T-helper 9 cell (primary cell): ENCODE results near the gene PRKG1.

ENCODE experiments used
- DNase-seq: peaks from one replicate; pipeline ENCODE4 v3.0.0-alpha.2; 2020

PRKG1 gene

DNA sequence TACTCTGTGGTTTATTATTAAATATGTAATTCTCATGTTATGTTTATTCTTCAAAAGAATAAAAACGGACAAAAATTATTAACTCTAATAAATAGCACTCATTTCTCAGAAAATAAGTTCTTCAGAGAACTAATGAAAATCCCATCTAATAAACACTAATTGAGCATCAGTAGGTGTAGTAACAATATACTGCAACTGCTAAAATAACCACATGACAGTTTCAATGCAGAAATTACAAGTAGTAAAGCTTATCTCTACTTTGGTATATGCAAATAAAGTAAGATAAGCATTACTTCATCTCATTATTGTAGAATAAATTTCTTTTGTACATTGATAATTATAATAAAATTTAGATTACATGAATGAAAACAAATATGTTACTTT lies 1183.4 kb downstream of the PRKG1 start:
- DNase-seq = no peak

GRCh38 chr10:52258799-52259425 lies 1184.6 kb downstream of the PRKG1 start:
- DNase-seq = no peak

DNA sequence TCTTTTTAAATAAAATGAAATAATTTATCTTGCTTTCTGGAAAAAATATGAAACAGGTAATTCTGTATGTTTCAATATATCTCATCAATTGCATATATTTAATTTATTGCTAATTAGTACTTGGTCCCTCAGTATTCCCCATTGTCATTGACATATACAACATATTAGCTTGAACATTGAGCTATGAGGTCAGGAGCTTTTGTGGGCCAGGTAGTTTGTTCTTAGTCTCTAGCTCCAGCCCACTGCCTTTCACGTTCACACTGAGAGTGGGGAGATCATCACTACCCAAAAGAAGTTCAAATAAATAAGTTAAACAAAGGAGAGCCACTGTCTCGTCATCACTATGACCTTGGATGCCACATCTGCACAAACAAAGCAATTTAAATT lies 1185.1 kb downstream of the PRKG1 start:
- DNase-seq = no peak

DNA sequence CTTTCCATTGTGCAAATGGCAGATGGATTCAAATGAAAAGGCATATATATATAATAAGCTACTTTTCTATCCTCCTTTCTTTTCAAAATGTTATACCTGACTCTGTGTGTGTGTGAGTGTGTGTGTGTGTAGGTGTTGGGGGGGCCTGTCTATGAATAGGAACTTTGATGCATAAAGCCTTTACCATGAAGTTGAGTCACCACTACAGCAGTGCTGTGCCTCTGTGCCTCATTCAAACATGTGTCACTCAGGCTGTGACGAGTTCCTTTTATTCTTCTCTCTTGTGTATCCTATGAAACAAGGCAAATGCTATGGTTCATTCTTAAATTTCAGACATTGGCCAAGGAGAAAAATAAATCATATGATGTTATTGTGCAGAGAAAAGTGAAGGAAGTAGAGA lies 1187.1 kb downstream of the PRKG1 start:
- DNase-seq = no peak

DNA sequence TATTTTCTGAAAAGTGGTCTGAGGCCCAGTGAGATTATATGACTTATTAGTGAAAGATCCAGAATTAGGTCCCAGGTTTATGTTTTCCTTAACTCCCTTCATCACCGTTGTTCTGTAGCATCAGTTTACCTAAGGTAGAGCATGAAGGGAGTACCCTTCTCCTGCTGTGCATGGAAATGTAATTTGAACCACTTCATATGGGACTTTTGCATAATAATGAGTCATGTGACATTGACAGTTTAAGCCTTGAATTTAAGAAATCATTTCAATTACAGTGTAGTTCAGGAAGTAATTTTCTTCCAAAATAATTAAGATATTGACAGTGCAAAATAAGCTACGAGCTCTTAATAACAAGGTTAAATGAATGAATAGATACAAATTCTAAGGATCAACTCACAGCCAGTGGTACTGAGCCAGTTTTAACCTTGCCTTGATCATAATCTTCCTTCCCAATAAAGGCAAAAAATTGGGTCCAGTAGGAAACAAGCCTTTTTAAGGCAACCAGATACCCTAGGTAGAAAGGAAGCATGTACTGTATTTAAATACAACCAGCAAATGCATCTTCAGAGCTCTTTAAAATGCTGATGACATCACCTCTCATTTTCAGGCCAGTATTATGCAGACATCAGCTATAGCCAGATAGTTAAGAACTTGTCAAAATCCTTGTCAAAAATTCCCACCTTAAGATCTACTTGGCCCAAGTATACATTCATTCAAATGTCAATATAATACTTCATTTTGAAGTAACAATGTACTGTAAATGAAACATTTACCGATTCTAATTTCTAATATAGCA lies 1191.0 kb downstream of the PRKG1 start:
- DNase-seq = no peak

DNA sequence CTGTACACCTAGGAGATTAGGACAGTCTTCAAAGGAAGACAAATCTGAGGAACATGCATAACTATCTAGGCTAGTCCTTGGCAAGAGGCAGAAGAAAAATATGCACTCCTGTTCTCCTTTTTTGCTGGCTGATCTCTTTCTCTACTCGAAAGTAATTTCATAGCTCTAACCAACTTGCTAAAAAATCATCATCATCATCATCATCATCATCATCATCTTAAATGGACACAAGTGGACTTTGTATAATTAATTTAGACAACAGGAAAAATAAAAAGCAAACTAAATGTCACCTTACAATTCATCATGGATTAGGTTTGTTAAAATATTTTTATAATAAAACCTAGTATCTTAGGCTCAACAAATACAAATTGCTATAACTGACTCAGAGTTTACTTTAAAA lies 1192.6 kb downstream of the PRKG1 start:
- no peak for DNase-seq

- no peak for DNase-seq
These were observed 1194.5 kb downstream of the PRKG1 start for GRCh38 chr10:52268790-52269189.

GRCh38 chr10:52269233-52269632 lies 1194.9 kb downstream of the PRKG1 start:
- DNase-seq = no peak

DNA sequence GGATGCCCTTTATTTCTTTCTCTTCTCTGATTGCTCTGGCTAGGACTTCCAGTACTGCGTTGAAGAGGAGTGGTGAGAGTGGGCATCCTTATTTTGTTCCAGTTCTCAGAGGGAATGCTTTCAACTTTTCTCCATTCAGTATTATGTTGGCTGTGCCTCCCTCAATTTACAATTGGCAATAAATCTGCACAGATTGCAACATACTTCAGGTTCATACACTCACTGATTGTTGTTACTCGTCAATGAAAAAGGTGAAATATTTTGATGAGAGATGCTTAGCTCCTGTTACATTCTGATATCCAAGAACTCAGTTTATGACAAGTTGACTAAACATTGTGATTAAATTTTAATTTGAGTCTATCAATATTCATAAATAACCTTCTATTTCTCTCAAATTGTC lies 1201.9 kb downstream of the PRKG1 start:
- DNase-seq = no peak

DNA sequence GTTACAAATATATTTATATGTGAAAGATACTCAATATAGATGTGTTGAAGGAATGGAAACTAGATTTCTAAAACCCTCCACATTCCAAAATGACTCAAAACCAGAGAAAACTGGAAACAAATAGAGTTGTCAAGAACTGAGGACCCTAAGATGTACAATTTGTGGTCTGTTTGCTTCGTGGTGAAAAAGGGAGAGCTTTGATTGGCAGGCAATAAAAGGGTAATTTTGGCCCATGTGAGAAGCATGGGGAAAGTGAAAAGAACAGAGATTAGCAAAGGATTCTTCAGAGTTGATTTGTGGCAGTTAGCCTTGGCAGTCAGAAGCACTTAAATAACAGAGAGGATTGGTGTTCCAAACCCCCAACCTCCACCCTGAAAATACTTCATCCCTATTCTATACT lies 1202.7 kb downstream of the PRKG1 start:
- no peak for DNase-seq

DNA sequence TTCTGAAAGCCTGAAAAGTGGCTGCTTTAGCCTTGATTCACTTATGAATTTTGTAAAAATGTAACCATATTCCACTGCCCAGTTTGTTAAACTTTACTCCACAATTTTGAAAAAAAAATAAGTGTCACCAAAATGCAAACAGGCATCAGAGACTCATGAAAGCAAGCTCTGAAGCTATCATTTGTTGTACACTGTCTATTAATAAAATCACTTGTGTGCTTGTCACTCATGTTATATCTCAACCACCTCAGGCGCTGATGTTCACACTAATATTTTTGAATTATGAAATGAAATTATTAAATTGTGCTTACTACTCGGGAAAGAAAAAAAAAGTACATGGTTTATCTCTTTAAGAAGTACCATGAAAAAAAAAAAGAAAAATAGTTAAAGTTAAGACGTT lies 1205.3 kb downstream of the PRKG1 start:
- no peak for DNase-seq

GRCh38 chr10:52280051-52280450 lies 1205.8 kb downstream of the PRKG1 start:
- DNase-seq = no peak

GRCh38 chr10:52283174-52283573 lies 1208.9 kb downstream of the PRKG1 start:
- DNase-seq = no peak

DNA sequence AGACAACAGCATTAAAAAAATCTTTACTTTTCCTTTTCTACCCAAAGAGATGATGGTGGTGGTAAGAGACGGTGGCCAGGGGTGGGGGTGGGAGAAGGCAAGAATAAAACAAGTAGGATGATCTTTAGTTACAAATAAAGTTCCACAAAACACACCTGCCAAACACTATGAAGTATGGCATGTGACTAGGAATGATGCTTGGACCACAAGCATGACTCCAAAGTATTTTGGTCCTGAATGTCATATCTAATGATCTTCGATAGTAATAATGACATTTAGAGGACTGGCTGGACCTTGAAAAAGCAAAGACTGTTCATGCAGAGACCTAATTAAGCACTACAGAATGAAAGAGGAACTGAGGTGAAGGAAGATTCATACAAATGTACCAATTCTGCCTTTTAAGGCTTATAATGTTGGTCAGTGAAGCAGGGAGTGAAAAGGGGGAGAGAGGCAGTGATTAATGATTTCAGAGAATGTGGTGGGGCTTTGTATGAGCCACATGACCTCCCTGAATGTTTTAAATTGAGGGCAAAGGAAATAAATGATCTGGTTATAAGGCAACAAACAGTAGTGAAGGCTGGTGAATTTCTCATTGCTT lies 1210.2 kb downstream of the PRKG1 start:
- no peak for DNase-seq

DNA sequence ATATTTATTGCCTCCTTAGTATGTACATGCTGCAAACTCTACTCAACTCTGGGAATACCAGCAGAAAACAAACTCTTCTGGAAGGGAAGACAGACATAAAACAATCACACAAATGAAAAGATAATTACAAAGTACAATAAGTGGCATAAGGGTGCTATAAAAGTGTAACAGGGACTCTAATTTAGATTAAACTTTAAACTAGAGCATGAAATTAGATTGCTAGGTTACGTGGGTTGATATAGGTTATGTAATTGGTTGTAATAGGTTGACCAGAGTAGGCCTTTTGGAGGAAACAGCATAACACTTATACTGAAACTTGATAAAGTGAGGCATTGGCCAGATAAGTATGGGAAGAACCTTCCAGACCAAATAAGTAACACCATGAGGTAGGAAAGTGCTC lies 1213.6 kb downstream of the PRKG1 start:
- no peak for DNase-seq

DNA sequence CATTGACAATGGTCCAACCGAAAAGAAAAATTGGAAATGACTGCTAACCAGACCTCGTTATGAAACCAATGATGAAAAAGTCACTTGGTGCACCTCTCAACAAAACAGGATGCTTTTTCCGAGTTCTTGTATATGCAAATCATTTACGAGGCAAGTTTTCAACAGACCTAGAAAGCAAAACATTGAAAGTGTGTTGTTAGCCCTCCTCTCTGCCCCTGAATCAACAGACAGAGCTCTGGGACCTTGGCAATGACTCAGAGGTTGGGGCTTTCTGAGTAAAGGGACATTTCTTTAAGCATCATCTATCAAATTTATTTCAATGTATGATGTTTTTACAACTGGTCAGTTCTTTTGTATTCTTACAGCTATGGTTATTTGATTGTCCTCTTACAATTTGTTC lies 1223.5 kb downstream of the PRKG1 start:
- DNase-seq = no peak

DNA sequence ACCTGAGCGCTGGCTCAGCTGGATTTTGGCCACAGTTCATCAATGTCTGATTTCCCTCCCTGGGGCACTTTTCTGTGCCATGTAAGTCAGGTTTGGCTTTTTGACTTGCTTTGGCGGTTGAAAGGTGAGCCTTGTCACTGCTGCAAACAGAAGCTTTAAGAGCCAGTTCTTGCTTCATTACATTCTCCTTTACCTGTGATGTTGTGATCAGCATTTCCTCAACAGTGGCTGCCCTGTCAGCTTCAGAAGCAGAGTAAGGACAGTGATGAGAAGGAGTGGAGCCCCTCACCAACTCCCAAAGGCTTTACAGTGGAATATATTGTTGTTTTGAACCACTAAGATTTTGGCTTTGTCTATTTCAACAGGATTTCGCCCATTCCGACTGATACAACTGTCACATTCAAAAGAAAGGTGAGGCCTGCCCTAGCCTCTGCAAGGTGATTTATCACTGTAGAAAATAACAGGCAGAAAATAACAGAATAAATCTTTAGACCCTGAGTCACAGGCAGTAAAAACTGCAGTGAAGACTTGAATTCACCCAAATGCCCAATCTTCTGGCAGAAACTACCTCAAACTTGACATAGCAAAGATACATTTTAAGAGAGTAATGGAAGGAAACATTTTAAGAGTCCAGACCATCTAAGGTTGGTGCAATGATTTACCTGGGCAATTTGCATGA lies 1226.5 kb downstream of the PRKG1 start:
- DNase-seq = no peak

- DNase-seq = no peak
These were observed 1234.2 kb downstream of the PRKG1 start for GRCh38 chr10:52308251-52309031.

- no peak for DNase-seq
These were observed 1238.6 kb downstream of the PRKG1 start for GRCh38 chr10:52312942-52313255.

GRCh38 chr10:52313256-52313932 lies 1239.1 kb downstream of the PRKG1 start:
- no peak for DNase-seq

DNA sequence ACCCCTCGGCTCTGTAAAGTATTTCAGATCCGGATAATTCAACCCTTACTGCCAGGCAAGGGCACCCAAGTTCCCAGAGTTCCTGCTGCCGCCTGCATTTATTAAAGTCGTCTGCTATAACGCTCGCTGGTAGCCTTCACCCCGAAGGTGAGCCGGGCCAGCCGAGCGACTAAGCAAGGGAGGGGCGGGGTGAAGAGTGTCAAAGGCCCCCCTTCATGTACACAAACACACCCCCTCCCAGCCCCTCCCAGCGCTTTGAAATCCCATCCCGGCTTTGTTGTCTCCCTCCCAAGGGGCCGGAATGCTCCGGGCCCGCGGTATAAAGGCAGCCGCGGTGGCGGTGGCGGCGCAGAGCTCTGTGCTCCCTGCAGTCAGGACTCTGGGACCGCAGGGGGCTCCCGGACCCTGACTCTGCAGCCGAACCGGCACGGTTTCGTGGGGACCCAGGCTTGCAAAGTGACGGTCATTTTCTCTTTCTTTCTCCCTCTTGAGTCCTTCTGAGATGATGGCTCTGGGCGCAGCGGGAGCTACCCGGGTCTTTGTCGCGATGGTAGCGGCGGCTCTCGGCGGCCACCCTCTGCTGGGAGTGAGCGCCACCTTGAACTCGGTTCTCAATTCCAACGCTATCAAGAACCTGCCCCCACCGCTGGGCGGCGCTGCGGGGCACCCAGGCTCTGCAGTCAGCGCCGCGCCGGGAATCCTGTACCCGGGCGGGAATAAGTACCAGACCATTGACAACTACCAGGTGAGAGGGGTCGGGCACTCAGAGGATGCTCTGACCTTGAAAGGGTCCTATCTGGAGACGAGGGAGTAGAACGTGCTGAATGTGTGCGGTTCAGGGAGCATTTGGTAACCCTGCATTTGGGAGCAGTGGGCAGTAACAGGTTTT lies 1239.9 kb downstream of the PRKG1 start, which contains the start of gene DKK1:
Gene DKK1 (plus strand): TSS at position 349 of the 889 bp plus-strand sequence. CDS start 154 bp downstream, at position 503.
- no peak for DNase-seq
